Kasumi-1 (cell line): ENCODE measurements around the gene ANK3.

ENCODE experiments used
- DNase-seq, 2 experiments: peaks; one replicate each; lab custom pipeline; 2025; lab: John Stamatoyannopoulos, UW

Gene ANK3

DNA sequence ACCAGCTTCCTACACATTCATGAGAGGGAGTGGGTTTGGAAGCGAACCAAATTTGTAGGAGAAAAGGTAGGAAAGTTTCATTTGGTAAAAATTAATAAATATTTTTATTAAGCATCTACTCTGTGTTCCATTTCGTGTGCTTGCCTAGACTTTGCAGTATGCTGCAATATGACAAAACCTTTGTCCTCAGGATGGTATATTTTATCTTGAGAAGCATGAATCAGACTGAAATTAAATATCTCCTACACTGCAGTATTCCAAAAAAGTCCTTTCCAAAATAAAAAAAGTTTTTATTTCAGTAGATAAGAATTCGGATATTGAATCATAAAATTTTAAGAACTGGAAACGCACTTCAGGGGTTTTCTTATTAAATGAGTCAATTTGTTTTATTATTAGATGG, 47.7 kb downstream of the ANK3 start:
- no peak for DNase-seq

DNA sequence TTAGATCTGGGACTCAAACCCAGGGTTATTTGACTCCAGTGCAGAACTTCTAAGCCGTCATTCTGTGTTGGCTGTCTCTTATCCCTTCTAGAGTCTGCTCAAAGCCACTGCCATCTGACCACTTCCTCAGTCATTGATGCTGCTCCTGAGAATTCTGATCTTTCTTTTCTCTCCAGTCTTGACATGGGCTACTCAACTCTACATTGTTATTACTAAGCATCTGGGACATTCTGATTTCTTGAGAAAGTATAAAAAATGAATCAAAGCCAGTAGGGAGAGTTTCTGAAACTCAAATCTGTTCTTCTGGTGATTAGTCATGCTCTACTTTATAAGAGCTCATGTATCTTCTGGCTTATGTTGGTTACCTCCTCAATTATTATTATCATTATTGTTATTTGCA, 48.7 kb downstream of the ANK3 start:
- DNase-seq, result no peak

DNA sequence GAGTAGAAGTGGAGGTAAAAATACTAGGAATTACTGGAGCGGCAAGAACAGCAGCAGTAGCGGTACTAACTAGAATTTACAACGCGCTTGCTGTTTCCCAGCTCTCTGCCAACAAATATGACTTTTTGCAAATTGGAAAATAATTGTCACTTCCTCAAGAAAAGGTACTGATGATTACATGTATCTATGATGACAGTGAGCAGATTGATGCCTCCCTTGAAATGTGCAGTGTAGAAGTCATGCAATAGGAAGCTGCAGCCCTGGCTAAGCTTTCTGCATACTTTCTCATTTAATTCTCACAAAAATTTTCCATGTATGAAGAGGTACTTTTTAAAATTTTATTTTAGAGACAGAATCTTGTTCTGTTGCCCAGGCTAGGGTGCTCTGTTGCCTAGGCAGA, 49.9 kb downstream of the ANK3 start:
- no peak for DNase-seq

DNA sequence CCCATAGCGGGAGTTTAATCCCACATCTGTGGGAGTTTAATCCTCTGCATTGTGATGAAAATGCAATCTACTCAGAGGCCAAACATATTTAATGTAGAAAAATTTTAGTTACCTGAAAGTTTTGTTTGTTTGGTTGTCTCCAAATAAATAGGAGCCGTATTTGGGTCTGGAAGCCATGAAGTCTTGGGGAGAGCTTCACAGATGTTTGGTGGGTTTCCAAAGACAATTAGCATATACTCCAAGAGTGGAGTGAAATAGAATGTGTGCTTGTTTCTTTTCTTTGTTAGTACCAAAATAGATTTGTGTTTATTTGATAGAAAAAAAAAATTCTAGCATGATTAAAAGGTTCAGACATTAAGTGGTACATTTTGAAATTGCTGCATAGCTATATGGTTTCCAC, 50.9 kb downstream of the ANK3 start:
- DNase-seq, result no peak

DNA sequence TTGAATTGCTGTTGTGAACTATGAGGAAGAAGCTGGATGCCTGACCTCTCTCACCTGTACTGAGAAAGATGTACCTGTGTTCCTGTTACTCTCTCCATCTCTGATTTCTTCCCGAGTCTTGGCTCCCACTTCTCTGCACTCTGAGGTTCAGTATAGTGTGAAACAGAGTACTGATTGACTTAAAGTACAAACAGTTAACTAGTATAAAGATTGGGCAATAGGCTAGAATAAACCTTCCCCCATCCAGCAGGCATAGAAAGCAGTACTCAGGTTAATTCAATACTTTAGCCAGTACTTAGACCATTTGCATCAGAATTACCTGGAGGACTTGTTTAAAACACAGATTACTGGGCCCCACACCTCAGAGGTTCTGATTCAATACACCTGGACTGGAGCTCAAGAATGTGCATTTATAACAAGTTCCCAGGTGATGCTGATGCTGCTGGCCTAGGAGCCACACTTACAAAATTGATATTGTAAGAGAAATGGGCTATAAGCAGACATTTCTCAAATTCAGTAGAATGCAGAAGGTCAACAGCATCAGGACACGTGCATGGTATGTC, 51.6 kb downstream of the ANK3 start:
- DNase-seq, result no peak

DNA sequence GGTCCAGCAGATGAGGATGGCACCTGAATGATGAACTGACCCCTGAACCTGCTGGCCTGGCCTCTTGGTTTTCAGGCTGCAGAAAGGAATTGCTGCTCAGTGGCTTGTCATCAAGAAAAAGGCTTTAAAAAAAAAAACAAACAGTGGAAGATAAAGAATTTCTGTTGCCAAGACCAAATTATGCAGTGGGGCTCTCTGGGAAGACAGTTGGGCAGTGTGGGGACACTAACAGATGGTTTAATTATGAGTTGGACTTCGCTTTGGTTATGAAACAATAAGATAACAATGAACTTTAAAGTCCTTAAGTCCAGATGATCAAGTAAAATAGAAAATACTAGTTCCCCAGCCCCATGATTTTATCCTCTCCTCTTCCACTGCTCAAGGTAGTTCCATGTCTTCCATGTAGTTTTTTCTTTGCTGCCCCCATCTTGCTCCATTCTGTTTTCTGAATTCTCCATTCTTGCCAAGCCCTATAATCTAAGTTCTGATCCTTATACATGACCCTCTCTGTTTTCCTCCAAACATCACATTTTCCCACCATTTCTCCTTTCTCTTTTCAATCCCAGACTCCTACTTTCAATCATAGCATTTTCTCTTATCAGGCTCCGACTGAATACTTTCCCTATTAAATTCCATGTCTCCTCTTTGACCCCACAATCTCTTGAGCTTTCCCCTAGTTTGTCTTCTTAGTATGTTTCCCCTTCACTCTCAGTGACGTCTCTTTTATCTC, 52.6 kb downstream of the ANK3 start:
- no peak for DNase-seq

DNA sequence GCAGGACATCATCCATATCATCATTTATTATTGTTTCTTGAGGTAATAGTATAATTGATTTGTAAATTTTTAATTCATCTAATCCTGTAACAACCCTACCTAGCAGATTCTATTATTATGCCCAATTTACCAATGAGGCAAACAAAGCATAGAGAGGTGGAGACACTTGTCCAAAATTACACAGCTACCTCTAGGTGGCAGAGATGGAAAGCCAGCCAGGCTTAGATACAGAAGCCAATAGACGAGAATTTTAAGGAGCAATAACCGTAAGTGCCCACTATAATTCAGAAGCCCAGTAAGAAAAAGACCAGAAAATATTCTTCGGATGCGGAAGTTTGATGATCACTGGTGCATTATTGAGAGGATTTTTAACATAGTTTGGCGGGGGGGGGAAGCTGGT, 54.0 kb downstream of the ANK3 start:
- DNase-seq, result peak in 1 of 2 experiments; percentile 16

DNA sequence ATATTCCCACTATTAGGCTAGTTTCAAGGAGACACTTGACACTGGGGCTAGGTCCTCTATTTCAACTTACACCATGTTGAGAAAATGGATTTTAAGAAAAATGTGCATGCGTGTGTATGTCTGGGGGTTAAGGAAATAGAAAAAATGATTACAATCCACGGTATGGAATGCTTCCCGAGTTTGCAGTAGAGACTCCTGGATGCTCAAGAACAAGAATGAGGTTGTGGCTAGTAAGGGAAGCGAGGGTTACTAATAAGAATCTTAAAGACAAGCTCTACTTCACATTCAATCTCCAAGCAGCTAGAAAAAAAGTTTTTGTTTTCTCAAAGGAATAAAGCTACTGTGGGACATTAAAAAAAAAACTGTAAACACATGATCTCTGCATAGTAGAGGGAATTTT, 54.7 kb downstream of the ANK3 start:
- no peak for DNase-seq

DNA sequence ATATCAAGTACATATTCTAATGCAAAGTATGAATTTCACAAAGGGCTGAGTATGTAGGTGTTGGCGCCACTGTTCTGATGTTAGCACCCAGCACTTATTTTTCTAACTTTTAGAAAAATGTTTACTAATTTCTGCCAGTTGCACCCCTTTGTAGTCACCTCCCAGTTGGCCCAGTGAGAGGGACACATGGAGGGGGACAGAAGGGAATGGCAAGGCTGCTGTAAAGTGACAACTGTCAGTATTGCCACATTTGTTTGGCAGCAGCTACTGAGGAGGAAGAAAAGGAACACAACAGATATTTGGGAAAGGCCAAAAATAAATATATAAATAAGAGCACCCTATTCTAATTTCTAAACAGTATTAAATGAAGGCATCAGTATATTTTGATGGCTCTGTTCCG, 57.3 kb downstream of the ANK3 start:
- DNase-seq, result no peak

DNA sequence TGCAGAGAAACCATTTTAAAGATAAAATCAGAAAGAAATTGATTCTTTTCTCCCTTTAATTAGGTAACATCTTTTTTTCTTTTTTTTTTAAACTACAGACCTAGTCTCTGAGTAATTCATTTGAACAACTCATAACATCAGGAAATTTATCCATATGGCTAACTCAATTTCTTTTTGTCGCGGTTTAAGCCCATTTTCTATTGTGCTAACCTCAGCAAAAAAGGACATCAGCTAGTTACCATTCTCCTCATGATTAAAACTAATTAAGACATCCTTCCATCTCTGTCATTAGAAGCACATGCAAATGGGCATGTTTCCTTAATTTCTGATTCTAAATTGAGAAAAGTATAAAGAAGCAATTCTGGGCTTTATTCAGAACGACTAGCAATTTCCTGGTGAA, 57.8 kb downstream of the ANK3 start:
- DNase-seq, result no peak

DNA sequence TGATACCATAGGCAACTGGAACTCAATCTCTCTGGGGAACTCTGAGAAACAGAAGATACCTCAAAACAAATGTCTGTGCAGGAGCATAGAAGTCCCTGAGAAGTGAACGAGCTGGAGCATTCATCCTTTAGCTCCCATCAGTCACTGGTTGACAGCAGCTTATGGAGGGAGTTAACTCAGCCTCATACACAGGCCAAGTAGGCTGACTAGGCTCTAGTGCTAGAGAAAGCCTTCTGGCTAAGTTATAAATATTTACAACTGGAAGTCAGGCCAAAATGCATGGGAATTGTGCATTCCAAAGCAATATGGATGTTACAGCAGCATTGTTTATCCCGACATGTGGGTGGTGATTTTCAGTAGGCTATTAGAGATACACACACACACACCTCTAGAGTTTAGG, 66.5 kb downstream of the ANK3 start:
- DNase-seq, result no peak

DNA sequence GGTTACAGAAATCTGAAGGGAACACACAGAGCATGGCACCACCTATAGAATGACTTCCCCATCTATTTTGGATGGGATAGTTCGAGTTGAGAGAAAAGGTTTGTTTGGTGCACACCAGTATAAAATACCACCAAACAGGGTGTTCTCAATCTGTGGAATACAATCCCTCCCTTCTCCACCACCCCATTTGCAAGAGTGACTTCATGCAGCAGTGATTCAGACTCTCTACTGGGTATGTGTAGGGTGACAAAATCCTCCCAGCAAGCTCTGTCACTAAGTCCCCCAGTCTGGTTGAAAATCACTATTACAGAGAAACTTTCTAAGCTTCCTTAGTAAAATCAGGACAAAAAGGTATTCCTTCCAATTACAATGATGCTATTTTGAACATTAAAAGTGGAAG, 69.0 kb downstream of the ANK3 start:
- no peak for DNase-seq

DNA sequence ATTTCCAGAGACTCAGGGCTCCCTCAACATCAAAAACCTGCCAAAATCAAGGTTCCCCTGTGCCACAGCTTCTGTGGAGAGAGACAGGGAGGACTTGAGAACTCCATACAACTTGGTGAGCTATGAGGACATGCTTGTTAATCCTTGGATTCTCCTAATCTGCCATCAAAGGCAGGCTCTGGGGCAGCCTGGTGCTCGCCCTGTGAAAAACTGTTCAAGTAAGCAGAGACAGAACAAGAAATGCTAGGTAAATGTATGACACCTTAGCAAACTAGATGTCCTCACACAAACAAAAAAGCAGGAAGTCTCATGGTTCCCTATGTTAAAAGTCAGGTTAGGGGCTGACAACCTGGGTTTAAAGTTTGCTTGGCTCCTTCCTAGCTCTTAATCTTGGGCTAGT, 73.6 kb downstream of the ANK3 start:
- no peak for DNase-seq

DNA sequence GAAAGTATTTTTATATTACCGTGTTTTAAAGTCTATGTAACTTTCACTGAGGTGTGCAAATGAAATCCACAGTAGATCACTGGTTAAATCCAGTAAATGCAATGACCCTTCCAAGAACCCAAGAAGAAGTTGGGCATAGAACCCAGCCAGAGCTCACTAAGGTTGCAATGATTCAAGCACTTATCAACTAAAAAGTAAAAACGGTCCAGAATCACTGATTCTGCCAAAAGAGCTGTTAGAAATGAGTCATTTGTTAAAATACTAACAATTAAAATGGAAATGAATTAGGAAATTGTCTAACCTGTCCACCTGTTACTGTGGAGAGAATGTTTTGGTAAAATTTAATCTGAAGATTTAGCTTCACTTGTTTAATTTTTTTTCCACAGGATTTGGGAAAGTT, 74.4 kb downstream of the ANK3 start:
- DNase-seq, result no peak

DNA sequence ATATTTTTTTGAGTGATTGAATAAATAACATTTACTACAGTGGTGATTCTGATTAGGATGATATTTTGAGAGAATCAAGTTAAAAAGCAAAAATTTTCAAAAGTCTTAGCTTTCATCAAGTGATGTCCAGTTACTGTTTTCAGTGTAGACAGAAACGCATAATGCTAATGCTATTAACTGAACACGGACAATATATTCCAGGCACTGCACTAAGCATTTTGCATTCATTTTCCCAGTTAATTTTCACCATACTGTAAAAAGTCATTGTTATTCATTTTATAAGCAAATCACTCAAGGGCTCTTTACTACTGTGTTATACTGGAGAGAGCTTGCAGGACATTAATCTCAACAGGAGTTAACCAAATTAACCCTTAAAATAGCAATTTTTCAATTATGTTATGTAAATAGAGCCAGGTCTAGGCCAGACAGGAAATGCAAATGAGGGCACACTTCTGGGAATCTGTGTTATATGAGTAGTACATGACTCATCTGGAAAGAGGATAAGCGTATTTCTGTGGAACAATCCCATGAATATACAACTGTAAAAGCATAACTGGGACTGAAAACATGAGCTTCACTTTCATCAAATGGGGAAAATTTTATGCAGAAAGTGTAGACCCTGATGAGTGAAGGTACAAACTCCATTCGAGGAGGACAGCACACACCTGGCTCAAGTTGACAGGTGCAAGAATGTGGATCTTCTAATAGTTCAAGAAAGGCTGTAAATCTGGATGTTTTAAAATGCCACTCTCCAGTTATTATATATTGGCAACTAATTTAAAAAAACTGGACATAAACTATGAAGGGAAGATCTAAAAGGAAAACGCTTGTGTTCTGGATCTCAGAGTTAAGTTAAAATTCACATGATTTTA, 75.4 kb downstream of the ANK3 start:
- DNase-seq, result no peak

DNA sequence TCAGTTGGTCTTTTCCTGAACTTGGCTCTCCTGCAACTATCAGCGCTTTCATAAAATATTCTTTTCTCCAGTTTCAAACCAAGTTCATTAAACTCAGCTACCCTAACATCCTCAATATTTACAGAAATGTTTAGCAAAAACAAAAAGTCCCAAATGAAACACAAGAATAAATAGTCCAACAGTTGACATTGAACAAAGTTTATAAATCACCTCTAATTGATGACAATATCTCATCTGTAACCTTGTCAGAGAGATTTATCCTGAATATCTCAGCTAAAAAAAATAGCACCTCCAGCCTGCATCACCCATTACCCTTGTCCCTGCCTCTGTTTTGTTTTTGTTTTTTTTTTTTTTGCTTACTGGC, 76.1 kb downstream of the ANK3 start:
- no peak for DNase-seq

DNA sequence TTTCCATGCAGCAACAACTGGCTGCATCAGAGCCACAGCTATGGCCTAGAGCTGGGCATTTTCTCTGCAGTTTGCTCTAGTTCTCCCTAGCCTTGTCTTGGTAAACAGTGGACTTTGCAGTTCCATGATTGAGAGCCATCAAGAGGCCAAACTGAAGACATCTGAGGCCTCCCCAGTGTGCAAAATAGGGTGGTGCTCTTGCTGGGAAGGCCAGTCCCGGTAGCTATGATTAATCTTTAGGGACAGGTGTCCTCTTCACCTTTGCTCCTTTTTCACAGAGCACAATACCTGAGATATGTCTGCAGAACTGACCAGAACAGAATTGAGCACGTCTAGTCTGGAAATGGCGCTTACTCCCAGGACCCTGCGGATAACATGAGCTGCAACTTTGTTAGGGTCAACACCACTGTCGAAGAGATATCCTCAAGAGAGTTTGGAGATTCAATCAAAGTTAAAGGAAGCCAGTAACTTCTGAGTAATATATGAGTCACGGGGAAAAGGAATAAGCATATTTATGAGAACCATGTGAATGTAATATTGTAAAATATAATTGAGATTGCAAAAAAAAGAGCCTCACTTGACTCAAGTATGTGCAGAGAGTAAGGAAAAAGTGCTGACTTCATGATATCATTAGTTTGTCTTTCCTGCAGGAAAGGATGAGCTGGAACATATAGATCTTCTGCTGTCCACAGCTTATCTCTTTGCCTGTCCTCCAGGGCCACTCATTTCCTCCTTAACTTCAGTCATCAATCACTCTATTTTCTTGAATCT, 76.7 kb downstream of the ANK3 start:
- no peak for DNase-seq

DNA sequence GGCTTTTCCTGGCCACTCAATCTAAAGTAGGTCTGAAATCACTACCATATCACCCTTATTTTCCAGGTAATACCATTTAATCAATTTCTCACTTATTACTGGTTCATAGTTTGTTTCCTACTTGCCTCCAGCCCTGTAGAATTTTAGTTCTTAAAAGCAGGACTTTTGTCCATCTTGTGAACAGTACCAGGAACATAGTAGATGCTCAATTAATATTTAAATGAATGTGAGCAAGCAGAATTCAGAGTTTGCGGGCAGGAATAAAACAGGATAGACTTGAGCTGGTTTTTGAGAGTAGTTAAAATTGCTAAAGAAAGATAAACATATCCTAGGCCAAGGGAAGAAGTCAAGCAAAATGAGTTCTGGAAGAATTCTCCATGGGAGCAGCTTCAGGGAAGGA, 77.9 kb downstream of the ANK3 start:
- DNase-seq, result no peak

DNA sequence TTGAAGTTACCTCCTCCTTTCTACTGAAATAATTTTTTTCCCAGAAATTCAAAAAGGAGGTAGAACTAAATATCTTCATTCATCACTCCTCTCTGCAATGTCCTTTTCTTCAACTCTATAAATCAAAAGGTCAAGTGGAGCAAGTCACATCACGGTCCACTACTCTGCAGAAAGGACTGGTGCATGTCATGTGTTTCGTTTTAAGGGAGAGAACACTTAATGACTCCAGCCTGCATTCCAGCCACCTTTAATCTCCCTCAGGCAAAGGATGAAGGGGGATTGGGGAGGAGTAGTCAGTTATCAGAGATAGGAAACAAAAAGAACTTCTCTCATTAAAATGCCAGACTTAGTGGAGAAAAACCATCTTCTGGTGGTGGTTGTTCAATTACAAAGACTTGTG, 78.9 kb downstream of the ANK3 start:
- DNase-seq, result no peak

DNA sequence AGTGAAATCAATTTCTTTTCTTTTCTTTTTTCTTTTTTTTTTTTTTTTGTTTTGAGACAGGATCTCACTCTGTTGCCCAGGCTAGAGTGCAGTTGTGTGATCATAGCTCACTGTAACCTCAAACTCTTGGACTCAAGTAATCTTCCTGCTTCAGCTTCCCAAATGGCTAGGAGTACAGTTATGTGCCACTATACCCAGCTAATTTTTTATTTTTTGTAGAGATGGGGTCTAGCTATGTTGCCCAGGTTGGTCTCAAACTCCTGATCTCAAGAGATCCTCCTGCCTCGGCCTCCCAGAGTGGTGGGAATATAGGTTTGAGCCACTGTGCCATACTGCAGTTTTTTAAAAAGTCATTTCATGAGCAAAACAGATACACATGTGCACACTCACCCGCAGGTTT, 79.8 kb downstream of the ANK3 start:
- DNase-seq, result no peak

DNA sequence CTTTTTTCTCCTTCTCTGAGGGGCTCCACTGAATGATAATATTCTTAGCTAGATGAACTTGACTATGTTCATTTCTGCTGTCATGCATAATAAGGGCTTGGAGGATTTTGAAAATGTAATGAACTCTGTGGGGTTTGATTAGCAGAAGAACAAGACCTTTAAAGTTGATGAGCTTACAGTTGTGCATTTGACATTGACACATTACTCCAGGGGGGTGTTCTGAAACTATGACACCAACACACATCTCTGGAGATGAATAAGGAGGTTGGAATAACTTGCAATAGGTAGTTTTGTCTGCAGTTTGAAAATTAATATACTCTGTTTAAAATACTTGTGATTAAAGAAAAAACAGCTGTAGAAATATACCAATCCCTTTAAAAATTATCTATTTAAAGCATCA, 80.3 kb downstream of the ANK3 start:
- no peak for DNase-seq

DNA sequence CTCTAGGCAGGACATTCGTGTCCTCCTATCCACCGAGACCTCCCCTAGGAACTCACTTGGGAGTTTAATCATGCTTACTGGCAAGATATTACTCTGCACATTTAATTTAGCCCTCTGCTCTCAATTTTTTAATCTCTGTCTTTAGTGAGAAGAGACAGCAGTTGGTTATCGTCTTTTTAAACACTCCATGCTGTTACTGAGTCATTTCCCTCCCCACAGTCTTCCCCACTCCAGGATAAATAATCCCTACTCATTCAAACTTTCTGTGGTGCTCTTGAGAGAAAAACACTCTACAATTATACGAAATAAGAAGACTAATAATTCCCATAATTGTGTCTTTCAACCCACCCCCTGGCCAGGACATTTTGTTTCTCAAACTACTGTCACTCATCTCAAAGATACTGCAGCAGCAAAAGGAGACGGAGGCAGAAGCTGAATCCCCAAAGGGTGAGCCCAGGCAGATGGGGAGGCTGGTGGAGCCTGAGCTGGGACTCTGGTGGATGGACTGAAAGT, 84.2 kb downstream of the ANK3 start:
- no peak for DNase-seq
